Natural killer cell (primary cell): ENCODE results near the gene CHGA. TPM values are rescaled to one million over a fixed set of nuclear protein-coding genes. Genes with fewer than 3 reads are reported as not detected.

ENCODE experiments used
- ATAC-seq, 3 donors: fragments of 150-1000 bp in 2 of 3; fragments of 200-7000 bp in 1 of 3; cut with Tn5 transposase; 1 replicate in 1 of 3; 2 replicates in 2 of 3; pipeline ENCODE4 v1.10.0; 2021; ENCODE audit warnings: mild to moderate bottlenecking in 2 of 3, moderate library complexity in 2 of 3
- DNase-seq, 2 donors: peaks; one replicate each; pipeline versions ENCODE4 v3.0.0 to v3.0.0-alpha.2; 2013 to 2021; ENCODE audit warnings: mixed read lengths in 1 of 2
- H3K27ac ChIP-seq: one replicate; pipeline ENCODE4 v1.5.1; 2013; ENCODE audit warnings: mild to moderate bottlenecking, low read length
- H3K27me3 ChIP-seq: one replicate; pipeline ENCODE4 v1.6.1; 2013; ENCODE audit warnings: low read length; ENCODE audit not compliant: control insufficient read depth, insufficient read depth
- H3K36me3 ChIP-seq: one replicate; pipeline ENCODE4 v1.6.1; 2013; ENCODE audit warnings: low read length; ENCODE audit not compliant: control insufficient read depth, insufficient read depth
- H3K4me1 ChIP-seq: one replicate; pipeline ENCODE4 v1.6.1; 2013; ENCODE audit warnings: low read length; ENCODE audit not compliant: control insufficient read depth, insufficient read depth
- H3K4me3 ChIP-seq: one replicate; pipeline ENCODE4 v1.5.1; 2013; ENCODE audit warnings: low read length
- H3K9me3 ChIP-seq: one replicate; pipeline ENCODE4 v1.6.1; 2013; ENCODE audit warnings: low read length; ENCODE audit not compliant: control insufficient read depth, insufficient read depth
- H3K27ac Mint-ChIP-seq, 2 donors: one replicate each; pipeline ENCODE4 v1.8.0; 2022; ENCODE audit warnings: mild to moderate bottlenecking in 2 of 2, mixed read lengths in 2 of 2, moderate library complexity in 1 of 2
- H3K27me3 Mint-ChIP-seq, 2 donors: one replicate each; pipeline ENCODE4 v1.8.0; 2022; ENCODE audit warnings: low read depth in 2 of 2, mixed read lengths in 2 of 2
- H3K36me3 Mint-ChIP-seq: one replicate; pipeline ENCODE4 v1.8.0; 2022; ENCODE audit warnings: mixed read lengths
- H3K4me1 Mint-ChIP-seq, 2 donors: one replicate each; pipeline ENCODE4 v1.8.0; 2022; ENCODE audit warnings: mixed read lengths in 2 of 2
- H3K4me3 Mint-ChIP-seq: one replicate; pipeline ENCODE4 v1.8.0; 2022; ENCODE audit warnings: mild to moderate bottlenecking, moderate library complexity, mixed read lengths
- H3K9me3 Mint-ChIP-seq, 2 donors: one replicate each; pipeline ENCODE4 v1.8.0; 2022; ENCODE audit warnings: mixed read lengths in 2 of 2
- CTCF ChIP-seq: fragments of 200-600 bp; IDR thresholded peaks from one replicate; pipeline ENCODE4 v1.8.0; 2022; ENCODE audit warnings: antibody characterized with exemption
- WGBS: methylation state at CpG from one replicate; pipeline ENCODE4 v1.1.7; 2013; ENCODE audit warnings: missing lambda C conversion rate; ENCODE audit not compliant: insufficient coverage; 5-methylcytosine and 5-hydroxymethylcytosine counted together
- intact Hi-C: fragments of 100-400 bp; cut with micrococcal nuclease; formaldehyde crosslinking; loops from one replicate; pipeline ENCODE4 v1.14.2; 2022
- total RNA-seq, 4 donors: library from RNA; stranded (reverse); fragments of 120-200 nt in 1 of 4; gene quantifications; one replicate each; pipeline versions ENCODE4 v1.2.3 to v1.2.4, GENCODE V29; 2013 to 2022

Gene CHGA
- total RNA-seq, 3 donors from 2014 or later (not counting 1 experiment from before 2014, with no cell fraction given) = not detected

- ATAC-seq = no peak
- 97% methylated on average over 7 of the region's 7 CpGs for WGBS
- intact Hi-C loops = no loop called here
- no peaks in the 10 kb centered on the region for H3K9me3 Mint-ChIP-seq
- Histone ChIP-seq H3K27me3 (no peaks in the 10 kb centered on the region), H3K4me1 (peaks cover 8% of the 10 kb centered on the region), H3K4me3 (no peak overlapping the region), H3K9me3 (no peaks in the 10 kb centered on the region), H3K27ac (no peak overlapping the region), H3K36me3 (peaks cover 41% of the 10 kb centered on the region)
- H3K27me3 Mint-ChIP-seq = no peaks in the 10 kb centered on the region
- no peaks in the 10 kb centered on the region for H3K36me3 Mint-ChIP-seq
- TF ChIP-seq CTCF = no peak
- no peak for DNase-seq
- H3K4me1 Mint-ChIP-seq = peaks cover 6 to 8% of the 10 kb centered on the region in 2 donors
- H3K4me3 Mint-ChIP-seq = no peak overlapping the region
- H3K27ac Mint-ChIP-seq = no peak overlapping the region
These were observed 28.3 kb downstream of the CHGA start for GRCh38 chr14:92951261-92951660.

- no peak overlapping the region for H3K4me3 Mint-ChIP-seq
- peaks cover 6 to 8% of the 10 kb centered on the region in 2 donors for H3K4me1 Mint-ChIP-seq
- no peaks in the 10 kb centered on the region for H3K9me3 Mint-ChIP-seq
- peak; percentile 92 for TF ChIP-seq CTCF
- 25% methylated on average over 17 of the region's 18 CpGs for WGBS
- no peak overlapping the region for H3K4me3 ChIP-seq
- no peaks in the 10 kb centered on the region for H3K27me3 ChIP-seq
- H3K4me1 ChIP-seq = peaks cover 8% of the 10 kb centered on the region
- DNase-seq = peak; percentile 80 to 88
- H3K27ac Mint-ChIP-seq = peak overlapping the region in 1 of 2 donors; percentile 31
- H3K36me3 Mint-ChIP-seq = no peaks in the 10 kb centered on the region
- ATAC-seq = peak; percentile 90 to 99 (median 97)
- intact Hi-C loops = loop anchor here (1.0 to 2.0 kb wide), 2 partner anchors 187 to 267 kb away; no protein-coding TSS in a partner anchor
- peaks cover 42% of the 10 kb centered on the region for H3K36me3 ChIP-seq
- no peaks in the 10 kb centered on the region for H3K27me3 Mint-ChIP-seq
- no peaks in the 10 kb centered on the region for H3K9me3 ChIP-seq
- H3K27ac ChIP-seq = no peak overlapping the region
These were observed 29.0 kb downstream of the CHGA start for GRCh38 chr14:92951912-92952471.

GRCh38 chr14:92952481-92953298 is 29.7 kb downstream of the CHGA start:
- intact Hi-C loops = loop anchor here (1.0 to 2.0 kb wide), 2 partner anchors 187 to 266 kb away; no protein-coding TSS in a partner anchor
- DNase-seq = no peak
- H3K9me3 ChIP-seq = no peaks in the 10 kb centered on the region
- no peak for ATAC-seq
- Mint-ChIP-seq H3K36me3 (no peaks in the 10 kb centered on the region), H3K27ac (no peak overlapping the region), H3K9me3 (no peaks in the 10 kb centered on the region), H3K4me1 (peaks cover 6 to 8% of the 10 kb centered on the region in 2 donors), H3K27me3 (no peaks in the 10 kb centered on the region), H3K4me3 (no peak overlapping the region)
- no peak for TF ChIP-seq CTCF
- H3K27ac ChIP-seq = no peak overlapping the region
- H3K4me1 ChIP-seq = peaks cover 8% of the 10 kb centered on the region
- WGBS = 92% methylated on average over 32 of the region's 32 CpGs
- H3K27me3 ChIP-seq = no peaks in the 10 kb centered on the region
- no peak overlapping the region for H3K4me3 ChIP-seq
- H3K36me3 ChIP-seq = peaks cover 44% of the 10 kb centered on the region
